ENCODE data around the gene RSPH1. TPM values are rescaled to one million over a fixed set of nuclear protein-coding genes. Genes with fewer than 3 reads are reported as not detected.

RSPH1 gene
- polyA plus RNA-seq, 3 donors: 11.0 to 15.9 (median 13.7) TPM

DNA sequence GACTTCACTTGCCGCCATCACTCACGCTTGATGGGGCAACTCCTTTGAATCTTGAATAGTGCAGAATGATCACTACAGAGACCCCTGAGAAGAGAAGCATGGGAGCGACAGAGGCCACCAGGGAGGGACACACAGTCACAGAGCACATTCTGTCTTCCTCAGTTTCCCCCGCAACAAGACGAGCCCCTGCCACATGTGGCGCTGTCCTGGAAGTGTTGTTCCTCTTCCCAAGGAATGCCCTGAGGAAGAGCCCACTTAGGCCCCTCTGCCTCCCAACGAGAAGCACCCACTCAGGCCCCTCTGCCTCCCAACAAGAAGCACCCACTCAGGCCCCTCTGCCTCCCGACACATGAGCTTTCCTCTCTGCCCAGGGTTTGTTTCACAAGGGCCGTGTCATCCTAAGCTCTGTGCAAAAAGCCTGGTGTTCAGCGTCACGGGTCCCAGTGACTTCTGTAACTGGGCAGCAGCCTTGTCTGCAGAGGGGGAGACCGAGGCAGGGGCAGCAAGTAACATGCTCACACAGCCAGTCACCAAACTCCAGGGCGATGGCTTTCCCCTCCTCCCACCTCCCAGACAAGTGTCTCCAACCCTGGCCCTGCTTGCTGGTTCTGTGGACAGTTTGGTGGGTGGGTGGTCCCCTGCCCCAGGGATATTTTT, 37.4 kb upstream of the RSPH1 start:
- no peak for DNase-seq

DNA sequence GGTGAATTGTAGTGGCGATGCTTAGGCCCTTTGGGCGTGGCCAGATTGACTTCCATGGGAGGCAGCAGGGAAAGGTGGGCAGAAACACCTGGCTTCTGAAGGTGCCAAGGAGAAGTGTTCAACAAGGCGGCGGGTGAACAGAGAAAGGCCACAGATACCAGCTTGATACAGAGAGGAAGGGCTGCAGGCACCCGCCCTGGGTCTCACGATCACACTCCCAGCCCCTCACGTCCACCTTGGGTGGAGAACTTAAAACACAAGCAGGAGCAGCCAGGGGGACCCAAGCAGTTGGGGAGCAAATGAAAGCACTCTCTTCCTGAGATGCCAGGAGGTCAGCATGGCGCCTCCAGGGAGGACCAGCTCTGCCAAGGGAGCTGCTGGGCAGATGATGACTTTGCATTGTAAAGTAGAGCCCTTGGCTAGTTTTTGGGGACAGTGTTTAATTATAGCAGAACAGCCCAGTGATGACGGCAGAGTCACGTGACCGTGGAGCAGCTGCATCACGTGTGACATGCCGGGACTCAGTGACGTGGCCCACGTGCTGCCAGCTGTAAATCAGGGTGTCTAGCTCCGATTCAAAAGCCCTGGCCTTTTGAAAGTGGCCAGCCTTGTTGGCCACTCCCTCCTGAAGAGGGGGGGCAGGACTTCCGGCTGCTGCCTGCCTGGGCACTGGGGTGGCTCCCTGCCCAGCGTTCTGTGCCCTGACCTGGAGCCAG, 36.6 kb upstream of the RSPH1 start:
- no peak for DNase-seq

DNA sequence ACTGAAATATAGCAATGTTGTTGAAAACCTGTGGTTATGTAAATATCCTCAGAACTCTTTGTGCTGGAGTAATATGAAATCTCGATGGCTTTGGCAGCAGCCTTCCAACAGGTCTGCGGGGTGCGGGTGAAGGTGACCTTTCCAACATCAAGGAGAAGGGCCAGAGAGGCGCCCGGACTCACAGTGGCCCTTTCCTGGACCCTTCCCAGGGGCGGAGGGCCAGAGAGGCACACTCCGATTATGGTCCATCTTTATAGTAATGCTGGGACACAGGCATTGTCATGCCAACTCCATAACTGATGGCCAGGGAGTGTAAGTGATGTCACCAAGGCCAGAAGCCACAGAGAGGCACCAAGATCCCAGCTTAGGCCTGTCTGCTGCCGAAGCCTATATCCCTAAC, 35.7 kb upstream of the RSPH1 start:
- no peak for DNase-seq

DNA sequence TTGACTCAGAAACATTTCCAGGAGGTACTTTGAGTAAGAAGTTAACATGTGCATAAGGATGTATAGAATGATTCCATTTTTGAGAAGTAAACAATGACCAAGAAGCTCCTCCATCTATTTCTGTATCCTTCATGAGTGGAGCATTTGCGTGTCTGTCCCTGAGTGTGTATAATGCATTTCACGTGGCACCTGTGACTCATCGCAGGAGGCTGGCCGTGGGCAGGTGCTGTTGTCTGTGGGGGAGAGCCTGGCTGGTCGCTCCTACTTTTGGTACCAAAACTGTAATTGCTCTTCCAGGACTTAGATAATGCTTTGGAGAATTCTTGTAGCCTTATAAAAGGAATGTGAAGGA, 34.1 kb upstream of the RSPH1 start:
- DNase-seq: no peak

DNA sequence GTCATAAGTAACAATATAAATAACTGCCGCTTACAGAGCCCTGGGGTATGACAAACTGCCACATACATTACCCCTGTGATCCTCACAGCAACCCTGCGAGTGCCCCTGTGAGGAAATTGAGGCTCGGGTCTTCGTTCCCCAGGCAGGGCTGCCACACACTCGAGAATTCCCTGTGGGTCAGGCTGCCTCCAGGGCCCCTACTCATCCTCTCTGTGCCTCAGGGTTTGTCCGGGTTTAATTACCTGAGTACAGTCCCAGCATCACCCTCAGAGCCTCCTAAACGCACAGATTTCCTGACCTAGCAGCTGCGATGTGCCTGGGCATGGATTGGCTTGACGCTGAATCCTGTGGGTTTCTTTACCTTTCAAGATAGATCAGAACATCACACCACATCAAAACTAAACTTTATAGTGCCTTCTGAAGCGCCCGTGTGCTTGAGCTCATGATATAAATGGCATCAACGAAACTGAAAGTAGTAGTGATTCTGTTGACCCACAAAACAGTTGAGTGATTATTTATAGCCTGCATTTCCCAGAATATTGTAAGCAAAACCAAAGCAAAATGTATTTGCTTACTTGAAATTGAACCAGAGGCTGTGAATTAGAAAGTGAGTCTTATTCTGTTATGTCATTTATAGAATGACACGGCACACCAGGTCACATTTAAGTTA, 31.6 kb upstream of the RSPH1 start:
- DNase-seq: no peak

DNA sequence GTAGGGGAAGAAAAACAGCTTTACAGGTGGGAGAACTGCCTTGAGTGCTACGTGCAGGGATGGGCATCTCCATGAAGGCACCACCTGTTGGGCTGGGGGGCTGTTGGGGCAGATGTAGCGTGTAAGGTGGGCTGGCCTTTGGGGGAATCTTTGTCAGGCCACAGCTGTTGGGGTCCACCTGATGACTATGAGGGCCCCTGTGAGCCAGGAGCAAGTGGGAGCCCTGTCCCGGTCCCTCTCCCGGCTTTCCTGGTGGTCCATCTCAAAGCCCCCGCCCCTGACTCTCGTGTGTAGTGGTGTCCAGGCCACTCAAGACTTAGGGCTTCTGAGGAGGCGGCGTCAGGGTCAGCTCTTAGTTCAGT, 31.1 kb upstream of the RSPH1 start:
- no peak for DNase-seq

DNA sequence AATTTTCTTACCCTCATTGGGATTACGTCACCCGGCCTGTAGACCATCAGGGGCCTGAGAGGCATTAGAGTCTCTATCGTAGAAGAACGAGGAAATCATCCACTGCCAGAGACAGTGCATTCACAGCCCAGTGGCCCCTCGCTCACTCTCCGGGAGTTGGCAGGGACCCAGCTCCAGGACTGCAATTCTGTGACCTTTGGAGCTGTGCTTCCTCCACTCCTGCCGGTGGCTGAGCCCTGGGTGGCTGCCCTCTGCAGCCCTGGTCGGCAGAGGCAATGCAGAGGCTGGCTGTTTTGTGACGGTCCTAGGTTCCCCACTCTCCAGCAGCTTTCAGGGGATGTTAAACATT, 30.3 kb upstream of the RSPH1 start:
- no peak for DNase-seq

DNA sequence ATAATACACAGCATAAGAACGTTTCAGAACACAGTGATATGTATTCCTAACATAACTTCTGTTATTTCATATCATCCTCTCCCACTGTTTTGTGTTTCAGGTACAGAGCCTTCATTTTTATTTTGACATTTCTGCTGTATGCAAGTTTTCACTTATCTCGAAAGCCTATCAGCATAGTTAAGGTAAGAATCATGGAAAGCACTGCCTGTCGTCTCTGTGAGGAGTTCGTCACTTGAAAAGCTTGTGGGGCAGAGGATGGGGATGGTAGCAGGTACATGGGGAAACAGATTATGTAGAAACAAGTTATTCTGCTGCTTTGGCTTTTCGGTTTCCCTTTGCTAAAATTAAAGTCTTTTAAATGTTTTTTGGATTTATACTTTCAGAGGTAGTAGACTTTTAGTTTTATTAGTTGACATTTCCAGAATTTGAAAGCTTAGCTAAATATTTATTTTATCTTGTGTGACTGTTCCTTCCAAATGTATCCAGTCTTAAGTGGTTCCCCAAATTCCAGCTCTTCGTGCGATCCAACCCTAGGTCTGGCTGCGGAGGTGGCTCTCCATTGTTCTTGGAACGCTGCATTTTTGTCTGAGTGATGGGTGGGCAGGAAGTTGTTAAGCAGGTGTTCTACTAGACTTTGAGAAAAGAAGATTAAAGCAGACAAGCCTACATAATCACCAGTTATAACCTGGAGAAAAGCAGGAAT, 29.8 kb upstream of the RSPH1 start:
- DNase-seq: no peak

DNA sequence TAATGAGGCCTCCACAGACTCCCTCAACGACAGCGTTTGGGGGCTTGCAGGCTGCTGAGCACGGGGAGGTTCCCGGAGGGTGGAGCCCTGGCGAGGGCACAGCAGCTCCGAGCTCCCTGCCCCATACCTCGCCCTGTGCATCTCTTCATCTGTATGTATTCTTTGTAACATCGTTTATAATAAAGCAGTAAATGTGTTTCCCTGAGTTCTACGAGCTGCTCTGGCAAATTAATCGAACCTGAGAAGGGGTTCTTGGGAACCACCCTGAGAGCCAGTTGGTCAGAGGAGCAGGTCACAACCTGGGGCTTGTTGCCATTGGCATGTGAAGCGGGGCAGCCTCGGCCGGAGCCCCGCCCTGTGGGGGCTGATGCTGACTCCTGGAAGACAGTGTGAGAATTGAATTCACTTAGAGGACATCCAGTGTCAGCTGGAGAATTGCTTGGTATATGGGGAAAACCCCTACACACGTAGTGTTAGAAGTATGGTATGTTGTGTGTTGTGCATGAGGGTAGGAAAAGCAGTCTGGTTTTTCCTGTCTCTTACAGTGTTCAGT, 29.1 kb upstream of the RSPH1 start:
- no peak for DNase-seq

DNA sequence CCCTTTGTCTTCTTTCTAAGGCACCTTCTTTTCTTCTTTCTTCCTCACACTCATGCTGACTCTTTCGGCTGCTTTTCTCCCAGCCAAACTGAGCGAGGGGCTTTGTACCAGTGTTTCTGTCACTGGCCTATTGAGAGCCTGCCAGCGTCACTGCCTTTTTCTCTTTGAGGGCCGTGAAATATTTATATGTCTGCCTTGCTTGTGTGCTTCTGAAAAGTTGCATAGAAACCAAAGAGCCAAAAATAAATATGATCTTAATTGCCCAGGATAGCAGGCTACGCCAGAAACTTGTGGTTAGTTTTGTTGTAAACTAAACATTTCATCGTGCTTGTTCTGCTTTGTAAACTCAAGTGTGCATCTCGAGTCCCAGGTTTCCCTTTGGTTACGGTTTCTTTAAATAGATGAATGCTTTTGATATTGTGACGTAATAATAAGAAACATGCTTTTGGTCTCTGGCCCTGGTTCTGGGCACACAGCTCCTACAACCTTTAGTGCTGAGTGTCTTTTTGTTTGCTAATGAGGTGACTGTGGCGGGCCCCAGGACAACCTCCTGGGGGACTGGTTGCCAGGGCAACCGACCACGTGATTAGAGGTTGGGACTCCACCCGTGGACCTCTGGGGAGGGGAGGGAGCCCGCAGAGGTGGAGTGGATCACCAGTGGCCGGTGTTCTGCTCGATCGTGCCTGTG, 28.5 kb upstream of the RSPH1 start:
- no peak for DNase-seq

DNA sequence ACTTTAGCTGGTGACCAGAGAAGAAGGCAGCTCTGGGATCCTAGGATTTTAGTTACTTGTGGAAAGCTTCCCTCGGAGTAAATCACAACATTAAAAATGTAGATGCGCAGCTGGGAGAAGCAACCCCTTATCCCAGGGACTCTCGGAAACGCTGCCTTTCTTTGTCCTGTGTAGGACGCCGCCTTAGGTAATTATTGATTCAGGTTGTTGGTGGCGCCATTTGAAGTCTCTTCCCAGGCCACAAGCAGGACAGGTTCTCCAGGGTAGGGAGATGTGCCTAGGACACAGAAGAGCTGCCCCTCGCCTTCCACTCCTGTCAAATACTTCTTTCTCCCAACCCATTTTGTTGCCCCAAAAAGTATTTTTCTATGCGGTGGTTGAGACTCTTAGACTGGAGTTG, 27.9 kb upstream of the RSPH1 start:
- DNase-seq: no peak

DNA sequence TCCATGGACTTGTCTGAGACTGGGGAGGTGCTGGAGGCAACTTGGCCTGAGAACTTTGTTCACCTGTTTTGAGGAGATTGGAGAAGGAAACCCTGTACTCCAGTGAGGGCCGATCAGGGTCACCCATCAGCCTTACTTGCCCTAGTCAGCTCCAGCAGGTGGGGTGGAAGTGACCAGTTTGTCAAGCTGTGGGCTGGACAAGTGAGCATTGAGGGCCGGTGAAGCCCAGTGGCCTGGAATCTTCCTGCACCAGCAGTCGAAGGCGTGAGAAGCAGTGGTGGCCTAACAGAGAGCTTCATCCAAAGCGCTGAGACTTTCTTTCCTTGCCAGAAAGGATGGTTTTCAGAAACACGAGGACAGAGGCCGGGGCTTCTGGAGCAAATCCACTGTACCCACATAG, 27.2 kb upstream of the RSPH1 start:
- no peak for DNase-seq

DNA sequence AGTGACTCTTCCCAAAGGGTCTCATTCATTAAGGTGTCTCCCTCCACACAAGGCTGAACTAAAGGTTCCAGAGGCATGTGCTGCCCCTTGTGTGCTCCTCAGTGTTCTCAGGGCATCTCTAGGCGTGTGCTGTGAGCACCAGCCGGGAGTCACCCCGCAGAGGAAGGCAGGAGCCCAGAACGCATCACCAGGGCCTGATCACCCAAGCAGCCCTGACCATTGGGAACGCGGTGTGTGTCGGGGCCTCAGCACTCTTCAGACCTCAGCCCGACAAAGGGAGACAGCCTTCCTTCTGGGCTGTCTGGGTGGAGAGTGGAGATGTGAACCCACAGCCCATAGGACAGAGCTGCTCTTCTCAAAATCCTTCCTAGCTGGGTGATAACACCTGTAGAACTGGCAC, 26.7 kb upstream of the RSPH1 start:
- no peak for DNase-seq

DNA sequence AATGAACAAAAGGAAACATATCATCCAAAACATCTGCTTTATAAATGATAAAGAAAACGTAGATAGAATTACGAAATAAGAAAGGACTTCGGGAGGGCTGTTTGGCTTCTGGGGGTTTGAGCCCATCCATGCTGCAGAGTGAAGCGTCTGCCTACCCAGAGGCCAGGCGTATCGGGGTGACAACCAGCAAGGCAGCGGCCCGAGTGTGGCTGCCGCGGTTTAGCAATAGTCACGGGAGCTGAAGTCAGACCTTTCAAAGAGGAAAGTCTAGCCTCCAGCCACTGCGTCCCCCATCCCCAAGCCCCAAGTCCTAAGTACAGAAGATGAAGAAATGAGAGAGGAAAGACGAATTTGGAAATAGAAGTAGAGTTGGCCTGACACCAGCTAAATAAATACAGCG, 26.2 kb upstream of the RSPH1 start:
- DNase-seq: no peak

DNA sequence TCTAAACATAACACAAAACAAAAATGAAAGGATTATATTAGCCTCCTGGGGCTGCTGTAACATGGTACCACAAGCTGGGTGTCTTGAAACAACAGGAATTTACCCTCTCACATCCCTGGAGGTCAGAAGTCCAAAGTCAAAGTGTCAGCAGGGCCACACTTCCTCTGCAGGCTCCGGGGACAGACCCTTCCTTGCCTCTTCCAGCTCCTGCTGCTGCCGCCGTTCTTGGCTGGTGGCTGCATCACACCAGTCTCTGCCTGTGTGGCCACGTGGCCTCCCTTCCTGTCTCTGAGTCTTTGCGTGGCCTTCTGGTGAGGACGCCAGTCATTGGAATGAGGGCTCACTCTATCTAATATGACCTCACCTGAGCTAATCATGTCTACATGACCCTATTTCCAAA, 25.8 kb upstream of the RSPH1 start:
- no peak for DNase-seq

DNA sequence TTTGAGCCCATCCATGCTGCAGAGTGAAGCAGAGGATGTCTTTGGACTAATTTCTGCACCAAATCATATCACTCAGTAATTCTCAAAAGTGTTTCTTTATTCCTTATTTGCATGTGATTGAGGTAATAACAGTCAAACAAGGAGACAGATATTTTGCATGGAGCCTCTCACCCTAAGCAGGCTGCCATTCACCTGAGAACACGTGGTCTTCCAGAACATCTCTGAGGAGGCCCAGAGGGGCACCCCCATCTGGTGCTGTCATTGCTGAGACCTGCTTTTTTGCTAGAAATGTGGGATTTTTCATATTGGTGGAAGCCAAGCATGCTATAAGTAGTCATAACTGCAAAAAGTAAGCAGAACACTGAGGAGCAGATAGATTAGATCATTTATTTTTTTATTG, 25.4 kb upstream of the RSPH1 start:
- DNase-seq: no peak

DNA sequence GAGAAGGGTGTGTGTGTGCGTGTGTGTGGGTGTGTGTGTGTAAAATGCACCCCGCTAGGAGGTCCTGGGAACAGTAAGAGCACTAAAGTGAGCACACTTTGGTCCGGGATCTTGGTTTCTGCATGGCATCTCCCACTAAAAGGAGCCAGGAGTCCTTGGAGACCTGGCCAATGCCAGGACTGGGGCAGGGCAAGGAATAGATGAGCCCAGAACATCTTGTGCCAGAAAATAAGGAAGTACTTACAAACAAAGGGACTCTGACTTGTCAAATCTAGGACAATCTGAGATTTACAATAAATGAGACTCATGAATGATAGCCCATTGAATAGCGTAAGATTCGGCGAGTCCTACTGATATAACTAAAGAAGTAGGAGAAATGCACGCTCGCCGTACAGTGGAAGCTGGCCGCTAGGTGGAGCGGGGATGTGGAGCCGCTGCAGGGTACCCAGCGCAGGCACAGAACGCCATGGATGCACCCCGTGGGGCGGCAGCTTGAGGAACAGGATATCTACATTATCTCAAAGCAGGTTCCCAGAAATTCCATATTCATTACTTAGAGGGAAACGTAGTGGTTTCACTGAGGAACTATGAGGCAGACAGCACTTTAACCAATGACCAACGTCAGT, 24.7 kb upstream of the RSPH1 start:
- DNase-seq: no peak

DNA sequence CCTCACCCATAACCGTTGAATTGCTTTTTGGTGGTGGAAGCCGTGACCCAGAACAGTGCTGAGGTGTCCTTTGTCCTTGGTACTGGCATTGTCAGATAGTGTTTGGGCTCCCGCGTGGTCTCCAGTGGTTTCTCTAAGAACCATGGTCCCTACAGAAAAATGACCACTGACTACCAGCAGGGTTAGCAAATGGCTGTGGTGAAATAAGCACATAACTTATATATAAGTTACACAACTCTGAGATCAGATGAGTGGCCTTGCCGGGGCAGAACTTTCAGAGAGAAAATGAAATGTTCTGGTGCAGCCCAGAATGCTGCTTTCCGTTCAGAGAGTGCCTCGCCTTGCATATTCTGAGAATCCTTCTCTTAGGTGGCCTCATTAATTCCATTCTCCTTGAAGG, 22.6 kb upstream of the RSPH1 start:
- DNase-seq: no peak

DNA sequence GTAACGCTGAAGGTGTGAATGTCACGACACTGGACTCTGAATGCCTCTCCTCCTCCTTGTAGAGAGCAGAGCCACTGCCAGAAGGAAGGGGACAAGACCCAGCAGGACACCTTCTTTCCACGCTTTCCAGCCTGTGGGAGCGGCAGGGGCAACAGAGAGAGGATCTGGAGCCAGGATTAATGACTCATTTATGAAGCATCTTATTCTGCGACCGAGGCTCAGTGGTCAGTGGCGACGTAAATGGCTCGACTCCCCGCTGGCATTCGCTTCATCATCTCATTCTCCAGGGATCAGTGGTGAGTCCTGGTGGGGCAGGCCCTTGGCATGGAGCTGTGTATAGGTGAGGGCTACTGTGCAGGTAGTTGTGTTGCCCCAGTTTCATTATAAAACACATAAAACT, 22.2 kb upstream of the RSPH1 start:
- DNase-seq: no peak

DNA sequence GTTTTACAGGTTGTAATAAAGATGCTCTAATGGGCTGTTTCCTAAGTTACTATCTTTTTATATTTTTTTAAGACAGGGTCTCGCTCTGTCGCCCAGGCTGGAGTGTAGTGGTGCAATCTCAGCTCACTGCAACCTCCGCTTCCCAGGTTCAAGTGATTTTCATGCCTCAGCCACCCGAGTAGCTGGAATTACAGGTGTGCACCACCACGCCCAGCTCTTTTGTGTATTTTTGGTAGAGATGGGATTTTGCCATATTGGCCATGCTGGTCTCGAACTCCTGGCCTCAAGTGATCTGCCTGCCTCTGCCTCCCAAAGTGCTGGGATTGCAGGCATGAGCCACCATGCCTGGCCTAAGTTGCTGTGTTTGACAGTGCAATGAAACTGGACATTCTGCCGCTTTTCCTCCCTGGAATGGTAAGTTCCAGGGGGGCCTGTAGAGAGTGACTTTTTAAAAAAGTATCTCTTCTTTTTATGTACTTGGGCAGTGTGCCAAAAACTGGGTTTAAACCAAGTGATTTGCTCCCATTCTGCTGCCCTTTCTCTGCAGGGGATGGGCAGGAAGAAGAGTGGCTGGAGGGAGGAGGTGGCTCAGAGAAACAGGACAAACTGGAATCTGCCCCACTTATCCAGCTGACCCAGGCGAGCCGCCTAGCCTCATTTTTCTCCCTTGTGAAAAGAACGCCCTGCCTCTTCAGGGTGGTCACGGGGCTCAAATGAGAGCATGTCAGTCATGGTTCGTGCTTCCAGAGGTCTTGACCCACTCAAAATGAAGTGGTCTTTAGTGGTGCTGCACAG, 19.9 kb upstream of the RSPH1 start:
- no peak for DNase-seq

DNA sequence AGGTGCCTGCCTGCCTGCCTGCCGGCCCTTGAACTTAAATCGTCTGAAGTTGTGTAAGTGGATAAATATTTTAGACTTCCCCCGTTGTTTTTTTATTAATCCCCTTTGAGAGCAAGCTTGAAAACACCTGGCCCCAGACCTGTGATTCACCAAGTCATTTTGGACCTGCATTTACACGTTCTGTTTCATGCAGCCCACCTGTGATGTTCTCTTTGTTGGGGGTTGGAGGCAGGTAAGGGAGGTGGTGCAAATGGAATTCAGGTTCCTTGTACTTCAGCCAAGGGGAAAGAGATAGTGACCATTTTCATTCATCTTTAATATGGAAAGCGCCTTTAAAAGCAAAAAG, 18.8 kb upstream of the RSPH1 start:
- no peak for DNase-seq

All from renal pelvis (tissue), 4 donors.